Left lobe of liver (tissue), 2 donors: ENCODE results near the gene S1PR3. TPM values are rescaled to one million over a fixed set of nuclear protein-coding genes. Genes with fewer than 3 reads are reported as not detected.

Source experiments
- ATAC-seq: fragments of 200-7000 bp; cut with Tn5 transposase; one replicate; pipeline ENCODE4 v1.9.1; 2020; ENCODE audit warnings: mild to moderate bottlenecking, moderate library complexity
- DNase-seq: peaks from one replicate; pipeline ENCODE4 v3.0.0-alpha.2; 2020; ENCODE audit warnings: low spot score
- total RNA-seq: library from RNA; stranded (reverse); gene quantifications from one replicate; pipeline ENCODE4 v1.2.1, GENCODE V29; 2021
- donor health status: DM: no; HTN: no; CAD: no; lungs with moderate emphysema.
- donor health status: DM: no; HTN: yes; CAD: no.

The S1PR3 gene
- total RNA-seq, 1 donor from 2014 or later: 2.0 TPM

DNA sequence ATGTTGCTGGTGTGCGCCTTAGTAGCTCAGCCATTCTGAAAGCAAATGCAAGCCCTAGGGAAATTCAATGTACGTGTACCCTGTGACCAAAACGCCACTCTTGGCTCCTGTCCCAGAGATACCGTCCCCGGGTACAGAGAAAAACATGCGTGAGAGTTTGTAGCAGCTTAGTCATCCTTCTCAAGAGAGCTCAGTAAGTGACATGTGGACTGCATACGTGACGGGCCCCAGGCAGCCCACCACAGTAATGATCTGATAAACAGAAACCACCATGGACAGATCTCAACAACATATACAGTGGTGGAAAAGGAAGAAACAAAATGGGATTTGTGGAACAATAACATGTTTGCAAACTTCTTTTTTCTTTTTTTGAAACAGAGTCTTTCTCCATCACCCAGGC, 45.1 kb downstream of the S1PR3 start:
- ATAC-seq: no peak
- no peak for DNase-seq

DNA sequence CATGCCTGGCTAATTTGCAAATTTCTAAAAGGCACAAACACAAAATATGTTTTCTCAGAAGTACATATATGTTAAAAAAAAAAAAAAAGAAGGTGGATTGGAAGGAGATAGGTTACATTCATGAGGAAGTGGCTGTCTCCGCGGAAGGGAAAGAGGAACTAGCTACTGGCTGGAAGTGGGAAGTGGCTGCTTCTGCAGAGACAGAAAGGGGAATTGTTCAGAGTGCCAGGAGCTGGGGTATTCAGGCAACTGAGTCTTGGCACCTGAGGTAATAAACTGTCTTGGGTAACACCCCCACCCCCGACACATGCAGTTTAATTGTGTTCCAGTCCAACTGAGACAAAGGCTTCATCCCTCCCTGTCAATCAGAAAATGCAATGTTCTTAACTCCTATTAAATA, 45.6 kb downstream of the S1PR3 start:
- ATAC-seq: peak; percentile 19

DNA sequence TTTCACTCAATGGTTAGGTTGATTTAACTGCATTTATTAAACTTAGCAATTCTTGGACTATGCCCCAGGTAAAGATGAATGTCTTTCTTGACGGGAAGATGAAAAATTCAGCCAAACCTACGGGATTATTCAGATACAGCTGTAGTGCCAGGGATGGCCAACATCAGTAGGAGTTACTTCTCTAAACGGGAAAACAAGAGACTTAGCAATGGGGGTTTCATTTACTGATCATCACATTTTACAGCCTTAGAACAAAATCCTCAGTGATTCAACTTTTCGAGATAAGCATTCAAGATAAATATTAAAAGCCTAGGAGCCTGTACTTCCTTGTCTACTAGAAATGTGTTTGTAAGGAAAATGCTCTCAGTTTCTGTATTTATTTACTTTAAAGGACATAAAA, 46.1 kb downstream of the S1PR3 start:
- no peak for ATAC-seq
- no peak for DNase-seq

More for the DNA sequence above, 45.6 kb downstream of the S1PR3 start:
- DNase-seq: no peak

DNA sequence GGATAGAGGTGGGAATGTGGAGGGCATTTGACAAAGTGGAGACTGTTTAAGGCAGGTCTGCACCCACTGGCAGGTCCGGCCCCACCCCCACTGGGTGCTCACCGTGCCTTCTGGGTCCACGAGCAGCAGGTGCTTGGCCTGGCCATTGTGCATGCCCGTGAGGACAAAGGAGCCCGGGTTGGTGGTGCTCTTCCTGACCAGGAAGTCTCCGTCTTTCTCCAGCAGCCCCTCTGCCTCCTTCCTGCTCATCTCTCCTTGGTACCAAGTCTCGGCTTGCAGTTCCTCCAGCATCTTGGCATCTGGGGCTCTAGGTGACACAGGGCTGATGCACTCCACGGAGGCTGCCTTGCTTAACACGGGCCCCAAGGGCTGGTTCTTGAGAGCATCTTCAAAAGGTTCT, 46.6 kb downstream of the S1PR3 start:
- ATAC-seq (no peak), DNase-seq (no peak)

DNA sequence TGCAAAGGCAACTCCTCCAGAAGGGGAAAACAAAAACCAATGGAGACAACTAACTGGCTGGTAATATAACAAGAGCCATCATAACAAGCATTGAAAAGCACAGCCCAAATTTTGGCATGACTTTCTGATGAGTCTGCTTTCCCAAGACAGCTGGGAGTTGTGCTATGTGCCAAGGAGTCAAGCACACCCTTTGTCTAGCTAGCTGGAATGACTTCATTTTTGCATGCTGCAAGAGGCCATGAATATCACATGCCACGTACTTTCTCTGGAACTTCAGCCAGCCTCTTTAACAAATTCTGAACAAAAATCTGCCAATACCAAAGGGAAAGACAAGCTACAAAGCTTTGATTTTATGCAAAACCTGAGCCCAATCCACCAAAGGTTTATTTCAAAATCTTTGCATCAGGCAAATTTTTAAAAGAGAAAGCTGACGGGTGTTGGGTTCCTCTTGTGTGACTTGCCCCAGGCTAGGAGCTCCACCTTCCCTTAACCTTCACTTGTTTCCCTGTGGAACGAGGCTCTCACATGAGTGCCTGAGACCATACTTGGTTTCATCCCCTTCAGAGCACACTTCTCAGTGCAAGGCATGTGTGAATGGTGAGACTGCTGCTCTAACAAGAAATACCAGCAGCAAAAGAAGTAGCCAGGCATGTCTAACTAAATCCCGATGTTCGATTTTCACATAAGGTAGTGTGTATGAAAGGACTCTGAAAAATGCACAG, 47.3 kb downstream of the S1PR3 start:
- no peak for ATAC-seq
- DNase-seq: no peak

DNA sequence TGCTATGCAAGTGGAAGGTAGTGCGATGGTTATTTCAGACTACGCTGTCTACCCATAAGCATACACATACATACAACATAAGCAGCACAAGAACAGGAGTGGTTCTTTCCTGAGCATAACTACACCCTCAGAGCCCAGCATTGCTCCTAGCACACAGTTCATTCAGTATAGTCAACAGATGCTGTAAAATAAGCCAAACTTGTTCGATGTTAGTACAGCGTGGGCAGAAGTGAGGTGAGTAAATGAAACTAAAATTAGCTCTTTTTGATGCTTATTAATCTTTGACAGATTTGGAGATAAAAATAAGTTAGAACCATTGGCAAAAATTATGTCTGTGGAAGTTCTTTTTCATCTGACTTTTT, 47.8 kb downstream of the S1PR3 start:
- ATAC-seq: no peak

DNA sequence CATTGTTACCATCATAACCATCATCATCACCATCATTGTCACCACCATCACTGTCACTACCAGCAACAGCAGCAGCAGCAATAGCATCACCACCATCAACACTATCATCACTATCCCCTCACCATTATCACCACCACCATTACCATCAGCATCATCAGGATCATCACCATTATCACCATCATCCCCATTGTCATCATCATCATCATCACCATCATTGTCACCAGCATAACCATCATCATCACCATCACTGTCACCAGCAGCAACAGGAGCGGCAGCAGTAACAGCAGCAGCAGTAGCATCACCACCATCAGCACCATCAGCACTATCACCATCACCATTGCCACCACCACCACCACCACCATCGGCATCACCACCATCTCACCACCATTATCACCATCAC, 48.4 kb downstream of the S1PR3 start:
- no peak for ATAC-seq

More for the DNA sequence above, 47.8 kb downstream of the S1PR3 start:
- no peak for DNase-seq

DNA sequence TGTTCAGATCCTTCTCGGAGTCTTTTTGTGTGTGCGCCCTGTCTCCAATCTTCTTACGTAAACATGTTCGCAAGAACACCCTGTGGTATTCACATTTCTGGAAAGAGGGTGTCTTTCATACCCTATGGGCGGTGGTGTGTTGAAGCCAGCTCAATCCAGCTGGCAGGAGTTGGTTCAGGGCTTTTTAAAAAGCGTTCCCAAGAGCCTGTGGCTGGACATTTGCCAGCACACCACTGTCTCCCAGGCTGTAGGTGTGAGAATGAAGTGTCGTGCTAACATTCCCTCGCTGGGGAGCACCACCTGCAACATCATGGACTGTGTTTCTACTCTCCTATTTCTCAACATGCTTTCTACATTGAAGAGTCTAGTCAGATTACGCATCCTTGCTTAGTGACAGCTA, 51.7 kb downstream of the S1PR3 start:
- no peak for ATAC-seq
- DNase-seq: no peak

More for the DNA sequence above, 48.4 kb downstream of the S1PR3 start:
- no peak for DNase-seq

DNA sequence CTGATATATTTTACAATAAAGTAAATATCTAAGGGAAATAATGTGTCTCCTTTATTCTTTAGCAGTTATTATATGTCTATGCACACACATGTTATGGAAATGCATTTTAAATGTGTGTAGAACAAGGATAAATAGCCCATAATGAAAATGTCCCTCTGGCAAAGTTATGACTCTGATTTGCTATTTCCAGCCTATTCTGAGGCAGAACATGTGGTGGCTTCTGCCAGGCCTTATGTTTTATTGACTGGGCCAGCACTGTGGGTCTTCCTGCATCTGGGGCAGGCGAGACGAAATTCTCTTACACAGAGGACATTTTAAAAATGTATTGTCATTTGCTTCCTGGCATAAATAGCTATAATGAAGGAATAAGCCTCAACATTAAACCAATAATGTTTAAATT, 52.8 kb downstream of the S1PR3 start:
- no peak for ATAC-seq
- DNase-seq: no peak

DNA sequence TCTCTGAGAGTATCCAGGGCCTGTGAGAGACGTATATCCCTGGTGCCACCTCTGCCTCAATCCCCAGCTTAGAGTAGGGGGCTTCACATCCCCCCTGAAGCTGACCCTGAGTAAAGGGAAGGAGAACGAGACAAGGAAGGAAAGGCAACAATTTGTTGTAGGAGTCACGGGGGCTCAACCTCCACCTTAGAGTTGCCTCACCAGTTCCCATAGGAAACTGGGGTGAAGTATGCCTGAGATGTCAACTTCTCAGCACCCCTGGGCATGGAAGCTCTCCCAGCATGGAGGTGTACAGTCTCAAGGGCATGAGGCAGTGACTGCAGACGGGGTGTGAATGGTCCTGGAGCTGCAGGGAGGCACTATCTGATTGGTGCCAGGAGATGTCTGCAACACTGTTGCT, 53.6 kb downstream of the S1PR3 start:
- no peak for ATAC-seq

DNA sequence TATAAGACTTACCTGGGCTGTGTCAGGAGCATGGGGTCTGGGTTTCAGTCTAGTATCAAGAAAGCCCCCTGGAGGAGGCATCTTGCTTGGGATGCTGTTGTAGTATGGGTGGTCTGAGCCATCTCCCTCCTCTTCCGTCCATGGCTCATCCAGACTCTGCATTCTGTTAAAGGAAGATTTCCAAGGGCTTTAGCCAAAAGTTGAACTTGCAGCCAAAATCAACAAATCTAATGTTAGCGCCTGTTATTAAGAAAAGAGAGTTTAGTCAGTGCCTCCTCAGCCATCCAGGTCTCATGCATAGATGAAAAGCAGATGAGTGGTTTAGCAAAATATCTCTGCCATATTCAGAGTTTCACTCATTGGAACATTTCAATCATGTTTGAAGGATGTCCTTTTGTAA, 55.6 kb downstream of the S1PR3 start:
- ATAC-seq (no peak), DNase-seq (no peak)

More for the DNA sequence above, 53.6 kb downstream of the S1PR3 start:
- no peak for DNase-seq

DNA sequence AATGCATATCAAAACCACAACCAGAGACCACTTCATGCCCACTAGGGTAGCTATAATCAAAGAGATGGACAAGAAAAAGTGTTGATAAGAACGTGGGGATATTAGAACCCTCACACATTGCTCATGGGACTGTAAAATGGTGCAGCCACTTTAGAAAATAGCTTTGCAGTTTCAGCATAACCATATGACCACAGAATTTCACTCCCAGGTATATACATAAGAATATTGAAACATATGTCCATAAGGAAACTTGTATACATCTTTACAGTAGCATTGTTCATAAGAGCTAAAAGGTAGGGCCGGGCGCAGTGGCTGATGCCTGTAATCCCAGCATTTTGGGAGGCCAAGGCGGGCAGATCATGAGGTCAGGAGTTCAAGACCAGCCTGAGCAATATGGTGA, 56.4 kb downstream of the S1PR3 start:
- ATAC-seq: no peak
- no peak for DNase-seq

DNA sequence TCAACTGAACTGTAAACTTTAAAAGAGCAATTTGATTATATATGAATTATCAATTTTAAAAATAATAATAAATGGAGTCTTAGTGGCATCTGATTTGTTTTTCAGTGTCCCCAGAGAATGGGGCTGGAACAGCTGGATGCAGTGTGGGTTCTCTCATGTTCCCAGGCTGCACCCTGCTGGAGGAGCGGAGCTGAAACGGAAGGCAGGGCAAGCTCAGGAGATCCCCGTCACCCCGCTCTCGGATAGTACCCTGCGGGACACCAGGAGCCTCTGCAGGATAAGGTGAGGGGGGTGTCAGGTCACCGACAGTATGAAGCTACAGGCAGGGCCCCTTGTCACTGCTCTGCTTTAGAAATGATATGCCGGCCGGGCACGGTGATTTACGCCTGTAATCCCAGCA, 57.3 kb downstream of the S1PR3 start:
- ATAC-seq (no peak), DNase-seq (no peak)

DNA sequence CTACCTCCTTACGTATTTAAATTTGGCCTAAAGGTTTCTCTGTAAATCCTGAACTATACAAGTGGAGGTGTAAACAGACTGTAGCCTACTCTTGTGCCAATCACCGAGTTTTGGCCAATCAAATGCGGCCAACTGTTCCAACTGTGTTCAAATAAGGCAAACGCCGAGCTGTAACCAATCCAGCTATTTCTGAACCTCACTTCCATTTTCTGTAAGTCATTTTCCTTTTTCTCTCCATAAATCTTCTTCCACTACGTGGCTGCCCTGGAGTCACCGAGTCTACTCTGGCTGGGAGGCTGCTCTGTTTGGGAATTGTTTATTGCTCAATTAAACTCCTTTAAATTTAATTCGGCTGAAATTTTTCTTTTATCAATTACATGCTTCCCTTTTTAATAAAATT, 58.4 kb downstream of the S1PR3 start:
- no peak for ATAC-seq
- DNase-seq: no peak

DNA sequence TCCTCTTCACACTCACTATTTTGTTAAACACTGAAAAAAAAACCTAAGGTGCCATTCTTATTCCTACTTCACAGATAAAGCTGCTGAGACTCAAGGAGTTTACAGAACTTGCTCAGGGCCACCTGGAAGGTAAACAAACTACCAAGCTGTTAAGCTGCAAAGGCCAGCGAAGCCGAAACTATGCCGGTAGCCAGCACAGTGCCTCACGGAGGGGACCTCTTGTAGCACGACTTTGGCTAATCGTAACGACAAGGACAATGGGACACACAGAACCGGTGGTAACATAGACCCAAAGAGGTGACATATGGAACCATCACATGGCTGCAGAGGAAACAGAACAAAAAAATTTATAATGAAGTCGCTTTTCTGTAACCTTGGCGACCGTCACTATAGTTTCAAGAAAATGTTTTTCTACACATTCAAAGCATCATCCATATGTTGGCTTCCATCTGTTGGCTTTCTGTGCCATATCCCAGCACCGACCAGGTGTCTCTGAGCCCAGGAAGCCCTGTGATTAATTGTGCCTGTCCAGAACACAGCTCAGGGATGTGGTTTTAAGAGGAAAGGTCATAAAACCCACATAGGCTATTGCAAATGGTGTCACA, 60.3 kb downstream of the S1PR3 start:
- DNase-seq (no peak), ATAC-seq (no peak)

DNA sequence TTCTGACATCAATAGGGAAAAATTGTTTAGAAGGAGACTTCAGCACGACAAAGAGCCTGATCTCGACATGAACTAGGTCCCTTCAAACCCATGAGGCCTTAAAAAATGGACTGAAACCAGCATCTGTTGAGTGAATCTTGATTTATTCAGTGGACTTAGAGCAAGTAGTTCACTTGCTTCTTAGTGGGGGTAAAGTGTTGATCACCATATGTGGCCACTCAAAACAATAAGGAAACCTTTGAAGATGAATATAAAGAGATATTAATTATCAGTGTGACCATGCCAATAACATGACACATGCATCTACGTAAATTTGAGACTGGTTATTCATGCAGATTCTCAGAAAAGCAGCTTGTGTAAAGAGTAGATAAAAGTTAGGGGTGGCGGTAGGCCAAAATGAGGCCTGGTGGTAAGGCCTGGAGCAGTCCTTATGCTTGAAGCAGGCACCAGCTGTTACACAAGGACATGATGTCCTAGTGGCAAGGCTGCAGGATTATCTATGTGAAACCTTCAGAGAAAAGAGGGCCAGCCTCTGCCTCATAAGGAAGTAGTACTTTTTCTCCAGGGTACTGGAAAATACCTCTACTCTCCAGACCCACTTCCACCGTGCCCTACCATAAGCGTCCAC, 61.3 kb downstream of the S1PR3 start:
- DNase-seq (no peak), ATAC-seq (no peak)

DNA sequence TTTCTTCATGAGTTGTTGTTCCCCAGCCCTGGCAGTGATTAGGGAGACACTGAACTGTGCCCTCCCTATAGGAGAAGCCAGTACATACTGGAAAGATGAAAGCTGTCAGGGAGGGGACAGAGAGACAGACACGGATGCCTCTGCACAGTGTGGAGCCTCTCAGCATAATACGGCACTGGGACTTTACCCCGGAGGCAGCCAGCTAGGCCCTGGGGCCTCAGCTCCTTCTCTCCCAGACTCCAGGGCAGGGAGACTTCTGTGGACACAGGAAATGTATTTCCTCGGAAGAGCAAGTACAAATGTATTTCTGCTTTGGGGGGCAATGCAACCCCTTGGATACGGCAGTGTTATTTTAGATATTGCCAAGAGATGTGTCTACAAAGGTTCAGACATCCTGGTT, 62.0 kb downstream of the S1PR3 start:
- DNase-seq: no peak
- ATAC-seq: no peak

Other genes starting within 250 kb of the S1PR3 start
- 0.10 TPM for gene SHC3, start 187.3 kb downstream of the S1PR3 start, total RNA-seq